HCT116 (cell line): ENCODE results near the gene LIMD2. TPM values are rescaled to one million over a fixed set of nuclear protein-coding genes. Genes with fewer than 3 reads are reported as not detected.

Experiments used
- ATAC-seq: fragments of 200-7000 bp; cut with Tn5 transposase; 2 replicates; pipeline ENCODE4 v1.9.1; 2020; ENCODE audit warnings: mild to moderate bottlenecking, moderate library complexity
- BruUV-seq: library from RNA; stranded (reverse); fragments of 400-500 nt; replicated peaks from 2 replicates; lab custom pipeline; 2021; lab: Mats Ljungman, UMichigan
- CTCF ChIA-PET: fragments of 300-600 bp; sonication (Branson Sonifier 250); formaldehyde crosslinking; loops from one replicate; lab custom pipeline; 2021; ENCODE audit warnings: antibody characterized with exemption; lab: Charles Lee
- POLR2A ChIA-PET: fragments of 300-600, 350-600 bp; sonication (Branson Sonifier 250); formaldehyde crosslinking; loops from one replicate; lab custom pipeline; 2021; ENCODE audit warnings: antibody characterized with exemption; lab: Charles Lee
- RAD21 ChIA-PET, 2 experiments: fragments of 300-600 bp; sonication (Branson Sonifier 250); formaldehyde crosslinking; loops; one replicate each; lab custom pipeline; 2023; ENCODE audit warnings: low total read pairs in 2 of 2; ENCODE audit not compliant: uncharacterized antibody in 2 of 2, unreplicated experiment in 2 of 2, low non-redundant PET in 1 of 2; lab: Charles Lee
- DNase-seq: peaks from one replicate; pipeline ENCODE4 v3.0.0-alpha.2; 2010; ENCODE audit warnings: low read depth, low spot score
- H2AFZ ChIP-seq: fragments of 200-600 bp; shearing (Covaris generic), sonication (generic); 2 replicates; pipeline ENCODE4 v1.6.1; 2017; ENCODE audit warnings: low read depth, mixed run types, mixed read lengths, antibody characterized with exemption, low read length; ENCODE audit not compliant: poor library complexity, severe bottlenecking
- H3K27ac ChIP-seq: 2 replicates; pipeline ENCODE4 v1.5.1; 2012; ENCODE audit warnings: low read depth, low read length
- H3K27me3 ChIP-seq: fragments of 200-600 bp; sonication (generic); 2 replicates; pipeline ENCODE4 v1.6.1; 2016; ENCODE audit warnings: mixed run types, low read length, mixed read lengths; ENCODE audit not compliant: insufficient read depth
- H3K36me3 ChIP-seq, 2 experiments: fragments of 200-500 bp in 1 of 2; fragments of 200-600 bp in 1 of 2; sonication (Bioruptor generic) in 1 of 2; sonication (generic) in 1 of 2; 2 replicates each; pipeline versions ENCODE4 v1.5.1 to v1.6.1; 2014 to 2016; ENCODE audit warnings: low read length in 2 of 2, inconsistent platforms in 1 of 2, mixed read lengths in 1 of 2, mixed run types in 1 of 2; ENCODE audit not compliant: insufficient read depth in 2 of 2, control insufficient read depth in 1 of 2
- H3K4me1 ChIP-seq, 2 experiments: fragments of 200-600 bp in 1 of 2; sonication (generic) in 1 of 2; 2 replicates each; pipeline versions ENCODE4 v1.5.1 to v1.6.1; 2012 to 2017; ENCODE audit warnings: low read length in 2 of 2, inconsistent platforms in 1 of 2, mild to moderate bottlenecking in 1 of 2, mixed read lengths in 1 of 2, mixed run types in 1 of 2, moderate library complexity in 1 of 2; ENCODE audit not compliant: insufficient read depth in 2 of 2, control insufficient read depth in 1 of 2
- H3K4me2 ChIP-seq: fragments of 200-600 bp; sonication (generic); 2 replicates; pipeline ENCODE4 v1.6.1; 2017; ENCODE audit warnings: mixed run types, low read length, mixed read lengths
- H3K4me3 ChIP-seq, 2 experiments: fragments of 200-600 bp in 1 of 2; sonication (generic) in 1 of 2; replicated peaks in 1 of 2; 2 replicates each; pipeline ENCODE4 v1.5.1; 2011 to 2016; ENCODE audit warnings: low read length in 2 of 2, control low read depth in 1 of 2, low read depth in 1 of 2, mild to moderate bottlenecking in 1 of 2, mixed read lengths in 1 of 2, mixed run types in 1 of 2
- H3K79me2 ChIP-seq: fragments of 200-600 bp; sonication (generic); 2 replicates; pipeline ENCODE4 v1.6.1; 2017; ENCODE audit warnings: mild to moderate bottlenecking, mixed run types, low read length, moderate library complexity, mixed read lengths; ENCODE audit not compliant: insufficient read depth
- H3K9ac ChIP-seq: fragments of 200-600 bp; sonication (generic); 2 replicates; pipeline ENCODE4 v1.6.1; 2016; ENCODE audit warnings: low read length, mixed read lengths
- H3K9me2 ChIP-seq: fragments of 200-600 bp; sonication (generic), shearing (Covaris generic); 2 replicates; pipeline ENCODE4 v1.6.1; 2017; ENCODE audit warnings: mixed run types, mild to moderate bottlenecking, moderate library complexity; ENCODE audit not compliant: insufficient read depth
- H3K9me3 ChIP-seq, 2 experiments: fragments of 200-500 bp in 1 of 2; fragments of 200-600 bp in 1 of 2; sonication (Bioruptor generic) in 1 of 2; sonication (generic) in 1 of 2; 2 replicates each; pipeline ENCODE4 v1.6.1; 2014 to 2017; ENCODE audit warnings: low read length in 2 of 2, mixed read lengths in 2 of 2, inconsistent platforms in 1 of 2, low read depth in 1 of 2, mild to moderate bottlenecking in 1 of 2, mixed run types in 1 of 2, moderate library complexity in 1 of 2; ENCODE audit not compliant: control insufficient read depth in 1 of 2, insufficient read depth in 1 of 2
- H4K20me1 ChIP-seq: fragments of 200-600 bp; sonication (generic), shearing (Covaris generic); 2 replicates; pipeline ENCODE4 v1.6.1; 2017; ENCODE audit warnings: mixed run types, mild to moderate bottlenecking, moderate library complexity; ENCODE audit not compliant: insufficient read depth
- CEBPB ChIP-seq: IDR thresholded peaks from 2 replicates; pipeline ENCODE4 v1.6.1; 2012; ENCODE audit warnings: low read depth
- EGR1 ChIP-seq: IDR thresholded peaks from 2 replicates; pipeline ENCODE4 v1.6.1; 2012; ENCODE audit warnings: low read depth
- EZH2phosphoT487 ChIP-seq: fragments of 200-600 bp; IDR thresholded peaks from 2 replicates; pipeline ENCODE4 v1.6.1; 2018; ENCODE audit warnings: antibody characterized with exemption, borderline replicate concordance
- FOSL1 ChIP-seq: IDR thresholded peaks from 2 replicates; pipeline ENCODE4 v1.6.1; 2012; ENCODE audit warnings: low read depth
- POLR2AphosphoS5 ChIP-seq: IDR thresholded peaks from 2 replicates; pipeline ENCODE4 v1.6.1; 2011; ENCODE audit warnings: mild to moderate bottlenecking, low read depth, low read length, moderate library complexity
- RAD21 ChIP-seq: IDR thresholded peaks from 2 replicates; pipeline ENCODE4 v1.6.1; 2012; ENCODE audit warnings: low read depth, mild to moderate bottlenecking
- REST ChIP-seq: IDR thresholded peaks from 2 replicates; pipeline ENCODE4 v1.6.1; 2012; ENCODE audit warnings: low read depth
- SRF ChIP-seq: IDR thresholded peaks from 2 replicates; pipeline ENCODE4 v1.6.1; 2012; ENCODE audit warnings: low read depth
- ZBTB33 ChIP-seq: IDR thresholded peaks from 2 replicates; pipeline ENCODE4 v1.6.1; 2011; ENCODE audit warnings: mild to moderate bottlenecking, low read length, moderate library complexity; ENCODE audit not compliant: insufficient replicate concordance; ENCODE audit errors: extremely low read depth
- ZFX ChIP-seq: fragments of 450-650 bp; IDR thresholded peaks from 2 replicates; pipeline ENCODE4 v1.6.1; 2017
- intact Hi-C: fragments of 100-400 bp; cut with micrococcal nuclease; formaldehyde crosslinking; loops from 2 replicates; pipeline ENCODE4 v1.10.0; 2022
- total RNA-seq: library from RNA; stranded (reverse); gene quantifications from one replicate; pipeline ENCODE4 v1.2.1, GENCODE V29; 2021; ENCODE audit not compliant: unreplicated experiment

LIMD2 gene
- total RNA-seq, 1 experiment from 2014 or later, result 8.4 TPM

DNA sequence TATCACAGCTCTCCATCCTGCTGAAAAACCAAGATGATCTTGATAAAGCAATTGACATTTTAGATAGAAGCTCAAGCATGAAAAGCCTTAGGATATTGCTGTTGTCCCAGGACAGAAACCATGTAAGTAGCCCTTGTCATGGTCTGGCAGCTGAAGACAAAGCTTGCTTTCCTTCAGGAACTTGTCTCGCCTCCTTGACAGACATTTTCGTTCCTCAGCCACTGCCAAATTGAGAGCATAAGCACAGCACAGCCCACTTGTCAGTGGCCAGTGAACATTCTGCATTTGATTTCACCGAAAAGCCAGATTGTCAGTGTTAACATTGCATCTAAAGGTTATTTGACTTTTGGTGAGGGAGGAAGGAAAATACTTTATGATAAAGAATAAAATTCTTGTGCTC is 42.1 kb downstream of the LIMD2 start (continued):
- TF ChIP-seq REST (no peak), CEBPB (no peak), SRF (no peak), EZH2phosphoT487 (no peak), ZBTB33 (no peak)

DNA sequence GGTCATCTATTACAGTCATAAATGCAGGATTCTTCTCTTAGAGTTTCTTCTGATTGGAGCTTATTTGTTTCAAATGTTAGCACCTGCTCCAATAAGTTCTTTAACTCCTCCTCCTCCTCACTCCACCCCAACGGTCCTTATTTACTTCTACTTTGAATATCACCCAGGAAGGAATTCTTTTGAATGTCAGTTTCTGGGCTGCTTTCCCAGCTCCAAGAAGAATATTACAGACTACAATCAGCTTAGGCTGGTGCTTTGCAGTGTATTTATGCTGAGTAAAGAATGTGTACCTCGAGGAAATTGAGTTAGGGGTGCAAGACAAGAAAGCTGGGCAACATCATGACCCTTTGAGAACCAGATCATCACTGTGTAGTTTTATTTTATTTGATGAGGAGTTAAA is 46.9 kb downstream of the LIMD2 start:
- Histone ChIP-seq H3K9ac (no peak overlapping the region), H3K4me1 (no peaks in the 10 kb centered on the region), H3K4me3 (no peak overlapping the region), H3K27ac (no peak overlapping the region), H3K9me3 (no peaks in the 10 kb centered on the region), H3K4me2 (no peak overlapping the region), H3K27me3 (no peaks in the 10 kb centered on the region), H4K20me1 (no peaks in the 10 kb centered on the region), H2AFZ (no peak overlapping the region), H3K79me2 (no peaks in the 10 kb centered on the region), H3K9me2 (no peaks in the 10 kb centered on the region), H3K36me3 (0 out of 4 replicates have a peak, but pooled peaks cover 0 to 5% of the 10 kb centered on the region in 2 experiments)
- ATAC-seq, result no peak
- TF ChIP-seq ZBTB33, result no peak
- TF ChIP-seq FOSL1, result no peak
- no peak for TF ChIP-seq EGR1
- no peak for TF ChIP-seq RAD21
- TF ChIP-seq CEBPB, result no peak
- TF ChIP-seq POLR2AphosphoS5, result no peak
- TF ChIP-seq REST, result no peak
- no peak for TF ChIP-seq ZFX
- TF ChIP-seq SRF, result no peak
- intact Hi-C loops, result no loop called here
- ChIA-PET RAD21 (no interaction called here), CTCF (no interaction called here), POLR2A (no interaction called here)
- DNase-seq, result no peak
- no TSS peak for BruUV-seq
